Natural killer cell treated with Interleukin-12 subunit alpha and Interleukin-12 subunit beta and Interleukin-15 and Interleukin-18, amount 100 ng/mL, for 72 hours (primary cell): ENCODE data around the gene IGF2BP2. TPM values are rescaled to one million over a fixed set of nuclear protein-coding genes. Genes with fewer than 3 reads are reported as not detected.

Experiments used
- ATAC-seq, 2 donors: fragments of 150-1000 bp; cut with Tn5 transposase in 1 of 2; sonication (Bioruptor Pico), chemical (Tn5 transposase) in 1 of 2; 2 replicates each; pipeline ENCODE4 v1.10.0; 2021
- DNase-seq: peaks from one replicate; pipeline ENCODE4 v3.0.0; 2022; ENCODE audit warnings: low spot score
- H3K27ac Mint-ChIP-seq, 2 donors: 1 replicate in 1 of 2; 2 replicates in 1 of 2; pipeline ENCODE4 v1.8.0; 2022; ENCODE audit warnings: mixed read lengths in 2 of 2, mild to moderate bottlenecking in 1 of 2, moderate library complexity in 1 of 2
- H3K27me3 Mint-ChIP-seq, 2 donors: 1 replicate in 1 of 2; 2 replicates in 1 of 2; pipeline ENCODE4 v1.8.0; 2022; ENCODE audit warnings: mixed read lengths in 2 of 2
- H3K36me3 Mint-ChIP-seq: one replicate; pipeline ENCODE4 v1.8.0; 2022; ENCODE audit warnings: mixed read lengths
- H3K4me1 Mint-ChIP-seq, 2 donors: 1 replicate in 1 of 2; 2 replicates in 1 of 2; pipeline ENCODE4 v1.8.0; 2022; ENCODE audit warnings: low read depth in 2 of 2, mixed read lengths in 2 of 2, mild to moderate bottlenecking in 1 of 2
- H3K4me3 Mint-ChIP-seq: one replicate; pipeline ENCODE4 v1.8.0; 2022; ENCODE audit warnings: mixed read lengths
- H3K9me3 Mint-ChIP-seq: 2 replicates; pipeline ENCODE4 v1.8.0; 2022; ENCODE audit warnings: mixed read lengths
- total RNA-seq, 2 donors: library from RNA; stranded (reverse); gene quantifications; one replicate each; pipeline ENCODE4 v1.2.3, GENCODE V29; 2022

IGF2BP2 gene
- total RNA-seq, 2 donors from 2014 or later, result 3.5 to 5.0 TPM

GRCh38 chr3:185760088-185760487, 64.8 kb downstream of the IGF2BP2 start:
- peaks cover 2% of the 10 kb centered on the region for H3K9me3 Mint-ChIP-seq
- no peak for DNase-seq
- no peaks in the 10 kb centered on the region for H3K36me3 Mint-ChIP-seq
- H3K4me3 Mint-ChIP-seq, result no peak overlapping the region
- no peak for ATAC-seq
- no peak overlapping the region for H3K27ac Mint-ChIP-seq
- peaks cover under 1 to 3% of the 10 kb centered on the region in 2 donors for H3K4me1 Mint-ChIP-seq
- peaks cover 5 to 27% of the 10 kb centered on the region in 2 donors for H3K27me3 Mint-ChIP-seq

GRCh38 chr3:185759512-185759911, 65.3 kb downstream of the IGF2BP2 start:
- DNase-seq (no peak), ATAC-seq (no peak)
- Mint-ChIP-seq H3K36me3 (no peaks in the 10 kb centered on the region), H3K4me1 (peaks cover 0 to 3% of the 10 kb centered on the region in 2 donors), H3K9me3 (peaks cover 3% of the 10 kb centered on the region), H3K4me3 (no peak overlapping the region), H3K27me3 (peaks cover 5 to 26% of the 10 kb centered on the region in 2 donors), H3K27ac (no peak overlapping the region)

GRCh38 chr3:185758912-185759311, 65.9 kb downstream of the IGF2BP2 start:
- H3K27me3 Mint-ChIP-seq, result peaks cover 5 to 25% of the 10 kb centered on the region in 2 donors
- ATAC-seq (no peak), DNase-seq (no peak)
- no peak overlapping the region for H3K4me3 Mint-ChIP-seq
- H3K27ac Mint-ChIP-seq, result no peak overlapping the region
- peaks cover 7% of the 10 kb centered on the region for H3K9me3 Mint-ChIP-seq
- H3K4me1 Mint-ChIP-seq, result peaks cover 0 to 3% of the 10 kb centered on the region in 2 donors
- no peaks in the 10 kb centered on the region for H3K36me3 Mint-ChIP-seq

- H3K27ac Mint-ChIP-seq, result no peak overlapping the region
- H3K27me3 Mint-ChIP-seq, result peaks cover 2 to 16% of the 10 kb centered on the region in 2 donors
- no peaks in the 10 kb centered on the region for H3K36me3 Mint-ChIP-seq
Observed at GRCh38 chr3:185757176-185757575, 67.7 kb downstream of the IGF2BP2 start.

GRCh38 chr3:185756477-185756876, 68.4 kb downstream of the IGF2BP2 start:
- peaks cover 7% of the 10 kb centered on the region for H3K9me3 Mint-ChIP-seq
- peaks cover 2 to 16% of the 10 kb centered on the region in 2 donors for H3K27me3 Mint-ChIP-seq
- H3K4me1 Mint-ChIP-seq, result no peaks in the 10 kb centered on the region
- DNase-seq (no peak), ATAC-seq (no peak)
- no peak overlapping the region for H3K27ac Mint-ChIP-seq
- no peak overlapping the region for H3K4me3 Mint-ChIP-seq
- H3K36me3 Mint-ChIP-seq, result no peaks in the 10 kb centered on the region

More at GRCh38 chr3:185757176-185757575, 67.7 kb downstream of the IGF2BP2 start:
- no peak overlapping the region for H3K4me3 Mint-ChIP-seq
- H3K9me3 Mint-ChIP-seq, result peaks cover 7% of the 10 kb centered on the region
- no peak for DNase-seq
- H3K4me1 Mint-ChIP-seq, result no peaks in the 10 kb centered on the region
- ATAC-seq, result no peak

GRCh38 chr3:185754920-185755319, 69.9 kb downstream of the IGF2BP2 start:
- Mint-ChIP-seq H3K27me3 (peaks cover 0 to 16% of the 10 kb centered on the region in 2 donors), H3K4me3 (no peak overlapping the region), H3K4me1 (no peaks in the 10 kb centered on the region), H3K36me3 (no peaks in the 10 kb centered on the region), H3K27ac (no peak overlapping the region), H3K9me3 (peaks cover 7% of the 10 kb centered on the region)
- no peak for DNase-seq
- no peak for ATAC-seq

GRCh38 chr3:185753354-185753753, 71.5 kb downstream of the IGF2BP2 start:
- Mint-ChIP-seq H3K9me3 (peaks cover 7% of the 10 kb centered on the region), H3K27me3 (peaks cover 0 to 14% of the 10 kb centered on the region in 2 donors), H3K4me1 (no peaks in the 10 kb centered on the region), H3K27ac (no peak overlapping the region), H3K36me3 (no peaks in the 10 kb centered on the region), H3K4me3 (no peak overlapping the region)
- DNase-seq (no peak), ATAC-seq (no peak)

- peaks cover 5% of the 10 kb centered on the region for H3K9me3 Mint-ChIP-seq
- H3K36me3 Mint-ChIP-seq, result no peaks in the 10 kb centered on the region
- ATAC-seq (no peak), DNase-seq (no peak)
- no peaks in the 10 kb centered on the region for H3K27me3 Mint-ChIP-seq
- H3K4me1 Mint-ChIP-seq, result peaks cover 5 to 7% of the 10 kb centered on the region in 2 donors
- H3K27ac Mint-ChIP-seq, result no peak overlapping the region
- H3K4me3 Mint-ChIP-seq, result no peak overlapping the region
Observed at GRCh38 chr3:185750702-185751101, 74.1 kb downstream of the IGF2BP2 start.

- no peaks in the 10 kb centered on the region for H3K36me3 Mint-ChIP-seq
- peaks cover 5% of the 10 kb centered on the region for H3K9me3 Mint-ChIP-seq
- no peak overlapping the region for H3K27ac Mint-ChIP-seq
- DNase-seq (no peak), ATAC-seq (no peak)
- no peak overlapping the region for H3K4me3 Mint-ChIP-seq
- H3K4me1 Mint-ChIP-seq, result peaks cover 5 to 10% of the 10 kb centered on the region in 2 donors
- no peaks in the 10 kb centered on the region for H3K27me3 Mint-ChIP-seq
Observed at GRCh38 chr3:185750015-185750414, 74.8 kb downstream of the IGF2BP2 start.

GRCh38 chr3:185746470-185746869, 78.4 kb downstream of the IGF2BP2 start:
- Mint-ChIP-seq H3K27me3 (no peaks in the 10 kb centered on the region), H3K27ac (no peak overlapping the region), H3K36me3 (no peaks in the 10 kb centered on the region), H3K4me3 (no peak overlapping the region), H3K9me3 (no peaks in the 10 kb centered on the region), H3K4me1 (peaks cover 5 to 10% of the 10 kb centered on the region in 2 donors)
- no peak for DNase-seq
- no peak for ATAC-seq

- H3K36me3 Mint-ChIP-seq, result no peaks in the 10 kb centered on the region
Observed at GRCh38 chr3:185744997-185745843, 79.6 kb downstream of the IGF2BP2 start.

GRCh38 chr3:185741586-185741985, 83.3 kb downstream of the IGF2BP2 start:
- no peaks in the 10 kb centered on the region for H3K27me3 Mint-ChIP-seq
- no peaks in the 10 kb centered on the region for H3K36me3 Mint-ChIP-seq
- peaks cover 5 to 10% of the 10 kb centered on the region in 2 donors for H3K4me1 Mint-ChIP-seq
- DNase-seq (no peak), ATAC-seq (no peak)
- H3K4me3 Mint-ChIP-seq, result no peak overlapping the region
- no peak overlapping the region for H3K27ac Mint-ChIP-seq
- H3K9me3 Mint-ChIP-seq, result no peaks in the 10 kb centered on the region

More at GRCh38 chr3:185744997-185745843, 79.6 kb downstream of the IGF2BP2 start:
- no peaks in the 10 kb centered on the region for H3K27me3 Mint-ChIP-seq
- no peak overlapping the region for H3K4me3 Mint-ChIP-seq
- H3K4me1 Mint-ChIP-seq, result peaks cover 5 to 10% of the 10 kb centered on the region in 2 donors
- DNase-seq (no peak), ATAC-seq (no peak)
- no peak overlapping the region for H3K27ac Mint-ChIP-seq
- H3K9me3 Mint-ChIP-seq, result no peaks in the 10 kb centered on the region

GRCh38 chr3:185740133-185740532, 84.7 kb downstream of the IGF2BP2 start:
- no peaks in the 10 kb centered on the region for H3K9me3 Mint-ChIP-seq
- no peaks in the 10 kb centered on the region for H3K27me3 Mint-ChIP-seq
- no peak overlapping the region for H3K27ac Mint-ChIP-seq
- DNase-seq (no peak), ATAC-seq (no peak)
- H3K4me1 Mint-ChIP-seq, result no peaks in the 10 kb centered on the region
- no peaks in the 10 kb centered on the region for H3K36me3 Mint-ChIP-seq
- no peak overlapping the region for H3K4me3 Mint-ChIP-seq

- DNase-seq (no peak), ATAC-seq (no peak)
- no peak overlapping the region for H3K27ac Mint-ChIP-seq
- H3K27me3 Mint-ChIP-seq, result no peaks in the 10 kb centered on the region
- H3K36me3 Mint-ChIP-seq, result no peaks in the 10 kb centered on the region
- H3K9me3 Mint-ChIP-seq, result no peaks in the 10 kb centered on the region
- no peaks in the 10 kb centered on the region for H3K4me1 Mint-ChIP-seq
- H3K4me3 Mint-ChIP-seq, result no peak overlapping the region
Observed at GRCh38 chr3:185739264-185739701, 85.6 kb downstream of the IGF2BP2 start.
